GM23338 (cell line): ENCODE measurements around the gene HJURP. TPM values are rescaled to one million over a fixed set of nuclear protein-coding genes. Genes with fewer than 3 reads are reported as not detected.

Experiments
- ATAC-seq: fragments of 200-7000 bp; cut with Tn5 transposase; 3 replicates; pipeline ENCODE4 v1.9.1; 2020
- DNase-seq: peaks from one replicate; pipeline ENCODE4 v3.0.0-alpha.2; 2015; ENCODE audit warnings: low spot score
- H2AFZ ChIP-seq: fragments of 200-600 bp; sonication (generic); 2 replicates; pipeline ENCODE4 v1.8.0; 2016; ENCODE audit warnings: antibody characterized with exemption, mild to moderate bottlenecking, moderate library complexity
- H3F3A ChIP-seq: fragments of 200-600 bp; sonication (generic); replicated peaks from 2 replicates; pipeline ENCODE4 v1.8.0; 2017; ENCODE audit warnings: antibody characterized with exemption, mixed run types, low read depth
- H3K27ac ChIP-seq: fragments of 200-600 bp; sonication (generic); 2 replicates; pipeline ENCODE4 v1.6.1; 2016; ENCODE audit warnings: low read depth
- H3K27me3 ChIP-seq: fragments of 200-600 bp; sonication (generic); 2 replicates; pipeline ENCODE4 v1.8.0; 2016; ENCODE audit warnings: mild to moderate bottlenecking, mixed run types, moderate library complexity; ENCODE audit not compliant: insufficient read depth
- H3K36me3 ChIP-seq: fragments of 200-600 bp; sonication (generic); 2 replicates; pipeline ENCODE4 v1.8.0; 2016; ENCODE audit warnings: mild to moderate bottlenecking; ENCODE audit not compliant: insufficient read depth
- H3K4me1 ChIP-seq: fragments of 200-600 bp; sonication (generic); 2 replicates; pipeline ENCODE4 v1.8.0; 2016; ENCODE audit warnings: mild to moderate bottlenecking, moderate library complexity; ENCODE audit not compliant: insufficient read depth
- H3K4me2 ChIP-seq: fragments of 200-600 bp; sonication (generic); 2 replicates; pipeline ENCODE4 v1.7.1; 2017; ENCODE audit warnings: mixed run types
- H3K4me3 ChIP-seq: fragments of 200-600 bp; sonication (generic); 2 replicates; pipeline ENCODE4 v1.6.1; 2016; ENCODE audit warnings: mixed run types
- H3K79me2 ChIP-seq: fragments of 200-600 bp; sonication (generic); replicated peaks from 2 replicates; pipeline ENCODE4 v1.8.0; 2017; ENCODE audit warnings: mild to moderate bottlenecking; ENCODE audit not compliant: insufficient read depth
- H3K9me2 ChIP-seq: fragments of 200-600 bp; sonication (generic); 2 replicates; pipeline ENCODE4 v1.8.0; 2017; ENCODE audit not compliant: insufficient read depth
- H4K20me1 ChIP-seq: fragments of 200-600 bp; sonication (generic); replicated peaks from 2 replicates; pipeline ENCODE4 v1.8.0; 2017; ENCODE audit warnings: mild to moderate bottlenecking; ENCODE audit not compliant: insufficient read depth
- H3K27ac Mint-ChIP-seq: 2 replicates; pipeline ENCODE4 v1.8.0; 2020; ENCODE audit warnings: inconsistent platforms, mild to moderate bottlenecking, moderate library complexity, mixed read lengths
- H3K27me3 Mint-ChIP-seq: 3 replicates; pipeline ENCODE4 v1.8.0; 2022; ENCODE audit warnings: low read depth, mild to moderate bottlenecking, moderate library complexity, mixed read lengths, inconsistent platforms; ENCODE audit not compliant: insufficient read depth, poor library complexity
- H3K36me3 Mint-ChIP-seq: 3 replicates; pipeline ENCODE4 v1.8.0; 2021; ENCODE audit warnings: low read depth, mild to moderate bottlenecking, inconsistent platforms, moderate library complexity, mixed read lengths
- H3K4me1 Mint-ChIP-seq: 3 replicates; pipeline ENCODE4 v1.8.0; 2020; ENCODE audit warnings: mild to moderate bottlenecking, inconsistent platforms, mixed read lengths
- H3K4me3 Mint-ChIP-seq: 3 replicates; pipeline ENCODE4 v1.8.0; 2021; ENCODE audit warnings: moderate library complexity, mild to moderate bottlenecking, inconsistent platforms, mixed read lengths
- H3K9me3 Mint-ChIP-seq: 3 replicates; pipeline ENCODE4 v1.8.0; 2020; ENCODE audit warnings: moderate library complexity, mild to moderate bottlenecking, inconsistent platforms, mixed read lengths
- POLR2AphosphoS5 ChIP-seq: IDR thresholded peaks from 2 replicates; pipeline ENCODE4 v1.6.1; 2016; ENCODE audit warnings: antibody characterized with exemption, low read depth
- STAT1 ChIP-seq: IDR thresholded peaks from one replicate; pipeline ENCODE4 v1.6.1; 2016; ENCODE audit warnings: antibody characterized with exemption; ENCODE audit not compliant: unreplicated experiment
- polyA plus RNA-seq: library from polyadenylated mRNA; unstranded; fragments of >200 nt; fragmentation: Nextera tagmentation; extraction: Ambion mirVana; gene quantifications from 2 replicates; pipeline ENCODE4 v1.2.1, GENCODE V29; 2016
- total RNA-seq: library from RNA; depleted of rRNA; stranded (reverse); fragments of >200 nt; shearing (Covaris generic); gene quantifications from 2 replicates; pipeline ENCODE4 v1.2.3, GENCODE V29; 2014
- TF ChIP-seq, protein P1 (sequence below): IDR thresholded peaks from 2 replicates; pipeline ENCODE4 v1.6.1; 2016; ENCODE audit warnings: antibody characterized with exemption
- TF ChIP-seq, protein P2 (sequence below), 2 experiments: fragments of 200-600 bp in 1 of 2; sonication (generic) in 1 of 2; conservative IDR thresholded peaks; 2 replicates each; pipeline versions ENCODE4 v1.5.1 to v1.6.1; 2016 to 2017; ENCODE audit warnings: antibody characterized with exemption in 2 of 2, low read depth in 2 of 2, mild to moderate bottlenecking in 2 of 2, moderate library complexity in 1 of 2

Gene HJURP
- total and polyA plus RNA-seq, 2 experiments from 2014 or later = 42.9 to 49.2 TPM

DNA sequence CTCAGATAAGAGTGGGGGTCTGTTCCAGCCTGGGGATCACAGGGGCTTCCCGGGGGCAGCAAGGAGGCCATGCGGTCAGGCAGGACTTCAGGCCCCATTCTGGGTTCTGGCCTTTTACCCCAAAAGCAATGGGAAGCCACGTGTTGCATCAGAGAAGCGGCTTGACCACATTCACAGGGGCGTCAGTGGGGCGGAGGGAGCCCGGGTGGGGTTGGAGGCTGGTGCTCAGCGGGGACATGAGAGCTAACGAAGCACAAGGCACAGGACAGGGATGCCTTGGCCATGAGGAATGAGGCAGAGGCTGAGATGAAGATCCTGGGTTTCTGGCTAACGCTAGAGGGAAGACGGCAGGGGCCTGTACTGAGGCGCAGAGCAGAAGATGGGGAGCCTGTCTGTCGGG lies 6.1 kb downstream of the HJURP start:
- no peaks in the 10 kb centered on the region for H3K27me3 ChIP-seq
- peaks cover 12% of the 10 kb centered on the region for H3K4me1 Mint-ChIP-seq
- no peak overlapping the region for H3K4me3 Mint-ChIP-seq
- ATAC-seq (no peak), DNase-seq (no peak)
- H3K4me2 ChIP-seq = no peak overlapping the region
- H3K4me3 ChIP-seq = no peak overlapping the region
- peaks cover 11% of the 10 kb centered on the region for H3K4me1 ChIP-seq
- peak overlapping the region; percentile 42; the same call in 1 of the 2 replicates for H3K27ac Mint-ChIP-seq
- H3F3A ChIP-seq = no peaks in the 10 kb centered on the region
- H3K79me2 ChIP-seq = peaks cover 88% of the 10 kb centered on the region
- no peak for TF ChIP-seq STAT1
- no peak for TF ChIP-seq POLR2AphosphoS5
- TF ChIP-seq, protein P1, sequence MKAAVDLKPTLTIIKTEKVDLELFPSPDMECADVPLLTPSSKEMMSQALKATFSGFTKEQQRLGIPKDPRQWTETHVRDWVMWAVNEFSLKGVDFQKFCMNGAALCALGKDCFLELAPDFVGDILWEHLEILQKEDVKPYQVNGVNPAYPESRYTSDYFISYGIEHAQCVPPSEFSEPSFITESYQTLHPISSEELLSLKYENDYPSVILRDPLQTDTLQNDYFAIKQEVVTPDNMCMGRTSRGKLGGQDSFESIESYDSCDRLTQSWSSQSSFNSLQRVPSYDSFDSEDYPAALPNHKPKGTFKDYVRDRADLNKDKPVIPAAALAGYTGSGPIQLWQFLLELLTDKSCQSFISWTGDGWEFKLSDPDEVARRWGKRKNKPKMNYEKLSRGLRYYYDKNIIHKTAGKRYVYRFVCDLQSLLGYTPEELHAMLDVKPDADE = no peak
- peaks cover 99% of the 10 kb centered on the region for H3K36me3 Mint-ChIP-seq
- H3K9me3 Mint-ChIP-seq = no peaks in the 10 kb centered on the region
- H3K27ac ChIP-seq = no peak overlapping the region
- peaks cover 10% of the 10 kb centered on the region for H3K27me3 Mint-ChIP-seq
- H3K36me3 ChIP-seq = peaks cover 90% of the 10 kb centered on the region
- H2AFZ ChIP-seq = no peak overlapping the region
- peaks cover 50% of the 10 kb centered on the region for H4K20me1 ChIP-seq
- no peaks in the 10 kb centered on the region for H3K9me2 ChIP-seq

DNA sequence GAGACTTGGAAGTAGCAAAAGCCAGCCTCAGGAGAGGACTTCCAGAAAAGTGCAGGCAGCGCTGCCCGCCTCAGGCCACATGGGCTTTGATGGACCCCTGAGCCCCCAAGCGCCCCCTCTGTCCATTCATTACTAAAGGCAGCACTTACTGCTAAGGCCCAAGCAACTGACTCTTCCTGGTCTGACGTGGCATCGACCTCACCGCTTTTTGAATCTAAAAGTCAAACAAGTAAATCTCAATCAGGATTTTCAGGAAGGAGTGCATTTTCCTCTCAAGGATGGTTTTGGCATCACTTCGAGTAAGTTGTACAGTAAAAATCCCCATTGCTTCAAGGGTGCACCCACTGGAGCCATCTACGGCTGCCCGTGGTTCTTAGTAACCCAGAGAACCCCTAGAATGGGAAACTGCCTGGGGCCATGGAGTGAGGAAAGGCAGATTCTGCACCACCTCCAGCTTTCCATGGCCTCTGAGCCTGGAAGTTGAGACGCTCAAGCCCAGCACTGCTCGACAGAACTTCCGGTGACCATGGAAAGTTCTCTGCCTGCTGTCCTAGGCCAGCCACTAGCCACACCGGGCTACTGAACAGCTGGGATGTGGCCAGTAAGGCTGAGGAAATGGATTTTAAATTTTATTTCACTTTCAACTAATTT lies 7.0 kb downstream of the HJURP start:
- H3K27me3 Mint-ChIP-seq = peaks cover 12% of the 10 kb centered on the region
- Histone ChIP-seq H3K4me3 (no peak overlapping the region), H3K27ac (no peak overlapping the region), H3K79me2 (peaks cover 88% of the 10 kb centered on the region), H4K20me1 (peaks cover 48% of the 10 kb centered on the region), H3F3A (no peaks in the 10 kb centered on the region), H3K9me2 (no peaks in the 10 kb centered on the region), H3K4me2 (no peak overlapping the region), H3K36me3 (peaks cover 91% of the 10 kb centered on the region), H3K27me3 (no peaks in the 10 kb centered on the region), H2AFZ (no peak overlapping the region), H3K4me1 (peaks cover 2% of the 10 kb centered on the region; the same call in 1 of the 2 replicates)
- no peak overlapping the region for H3K27ac Mint-ChIP-seq
- TF ChIP-seq, protein P2, sequence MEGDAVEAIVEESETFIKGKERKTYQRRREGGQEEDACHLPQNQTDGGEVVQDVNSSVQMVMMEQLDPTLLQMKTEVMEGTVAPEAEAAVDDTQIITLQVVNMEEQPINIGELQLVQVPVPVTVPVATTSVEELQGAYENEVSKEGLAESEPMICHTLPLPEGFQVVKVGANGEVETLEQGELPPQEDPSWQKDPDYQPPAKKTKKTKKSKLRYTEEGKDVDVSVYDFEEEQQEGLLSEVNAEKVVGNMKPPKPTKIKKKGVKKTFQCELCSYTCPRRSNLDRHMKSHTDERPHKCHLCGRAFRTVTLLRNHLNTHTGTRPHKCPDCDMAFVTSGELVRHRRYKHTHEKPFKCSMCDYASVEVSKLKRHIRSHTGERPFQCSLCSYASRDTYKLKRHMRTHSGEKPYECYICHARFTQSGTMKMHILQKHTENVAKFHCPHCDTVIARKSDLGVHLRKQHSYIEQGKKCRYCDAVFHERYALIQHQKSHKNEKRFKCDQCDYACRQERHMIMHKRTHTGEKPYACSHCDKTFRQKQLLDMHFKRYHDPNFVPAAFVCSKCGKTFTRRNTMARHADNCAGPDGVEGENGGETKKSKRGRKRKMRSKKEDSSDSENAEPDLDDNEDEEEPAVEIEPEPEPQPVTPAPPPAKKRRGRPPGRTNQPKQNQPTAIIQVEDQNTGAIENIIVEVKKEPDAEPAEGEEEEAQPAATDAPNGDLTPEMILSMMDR (conservative IDR thresholded peaks at IDR 0.05; ENCODE audit: low read depth in 2 of 2) = 0 out of 4 replicates have a peak, but pooled peaks of 1 of the 2 experiments have one; percentile 11
- TF ChIP-seq, protein P1 = no peak
- DNase-seq (no peak), ATAC-seq (no peak; the same call in 2 of the 3 replicates)
- H3K4me3 Mint-ChIP-seq = no peak overlapping the region
- peaks cover 99% of the 10 kb centered on the region for H3K36me3 Mint-ChIP-seq
- peaks cover 5% of the 10 kb centered on the region for H3K4me1 Mint-ChIP-seq
- no peaks in the 10 kb centered on the region for H3K9me3 Mint-ChIP-seq
